ENCODE data around the gene CFAP92. TPM values are rescaled to one million over a fixed set of nuclear protein-coding genes. Genes with fewer than 3 reads are reported as not detected.
"Not testable (repeated sequence)": the region's sequence is repeated elsewhere in the genome, so short reads cannot be mapped to it uniquely, and the experiment has no call there.

The CFAP92 gene
- total RNA-seq, 1 donor: 7.5 TPM

GRCh38 chr3:128945041-128945877 is 48.6 kb downstream of the CFAP92 start:
- no peak for DNase-seq (ENCODE audit: low read depth in 2 of 3, low spot score in 2 of 3)

DNA sequence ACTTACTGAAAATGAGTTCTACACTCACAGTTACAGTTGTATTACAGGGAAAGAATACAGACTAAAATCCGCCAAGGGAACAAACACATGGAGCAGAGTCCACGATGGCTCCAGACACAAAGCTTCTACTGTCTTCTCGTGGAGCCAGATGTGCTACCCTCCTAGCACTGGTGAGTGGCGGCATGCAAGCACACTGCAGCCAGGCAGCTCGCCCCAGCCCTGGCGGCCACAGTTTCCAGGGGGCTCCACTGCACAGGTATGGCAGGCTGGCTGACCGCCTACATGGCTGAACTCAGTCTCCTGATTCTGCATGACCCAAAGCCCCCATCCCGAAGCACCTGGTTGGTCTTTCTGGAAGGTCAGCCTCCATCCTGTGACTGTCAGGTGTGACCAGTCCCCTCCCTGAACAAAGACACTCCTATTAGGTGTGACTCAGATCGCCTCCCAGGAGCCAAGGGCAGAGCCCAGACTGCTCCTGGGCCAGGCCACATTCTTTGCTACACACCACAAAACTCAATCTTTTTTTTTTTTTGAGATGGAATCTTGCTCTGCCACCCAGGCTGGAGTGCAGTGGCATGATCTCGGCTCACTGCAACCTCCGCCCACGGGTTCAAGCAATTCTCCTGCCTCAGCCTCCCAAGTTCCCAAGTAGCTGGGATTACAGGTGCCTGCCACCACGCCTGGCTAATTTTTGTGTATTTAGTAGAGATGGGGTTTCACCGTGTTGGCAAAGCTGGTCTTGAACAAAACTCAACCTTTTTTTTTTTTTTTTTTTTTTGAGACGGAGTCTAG is 51.5 kb downstream of the CFAP92 start:
- no peak for DNase-seq (ENCODE audit: low read depth in 2 of 3, low spot score in 2 of 3)

GRCh38 chr3:128940252-128940651 is 53.6 kb downstream of the CFAP92 start:
- DNase-seq (ENCODE audit: low read depth in 2 of 3, low spot score in 2 of 3): no peak

GRCh38 chr3:128936341-128936740 is 57.5 kb downstream of the CFAP92 start:
- DNase-seq (ENCODE audit: low read depth in 2 of 3, low spot score in 2 of 3): no peak

GRCh38 chr3:128935922-128936321 is 58.0 kb downstream of the CFAP92 start:
- DNase-seq (ENCODE audit: low read depth in 2 of 3, low spot score in 2 of 3): no peak

DNA sequence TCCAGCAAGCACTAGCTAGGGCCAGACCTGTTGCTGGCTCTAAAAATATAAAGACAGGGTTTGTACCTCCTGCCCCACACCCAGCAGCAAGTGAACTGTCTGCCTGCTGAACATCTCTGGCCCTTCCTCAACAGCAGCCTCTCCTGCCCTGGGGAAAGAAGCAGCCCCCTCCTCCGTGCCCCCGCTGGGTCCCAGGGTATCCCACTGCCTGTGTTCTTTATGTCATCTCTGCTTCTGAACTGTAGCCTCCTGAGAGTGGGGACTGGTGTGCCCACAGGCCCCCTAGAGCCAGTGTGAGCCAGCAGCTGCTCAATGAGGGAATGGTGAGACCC is 60.0 kb downstream of the CFAP92 start:
- no peak for DNase-seq (ENCODE audit: low read depth in 2 of 3, low spot score in 2 of 3)

- no peak for DNase-seq (ENCODE audit: low read depth in 2 of 3, low spot score in 2 of 3)
Observed at GRCh38 chr3:128933213-128933921, 60.5 kb downstream of the CFAP92 start.

- no peak for DNase-seq (ENCODE audit: low read depth in 2 of 3, low spot score in 2 of 3)
Observed at GRCh38 chr3:128932516-128933212, 61.2 kb downstream of the CFAP92 start.

DNA sequence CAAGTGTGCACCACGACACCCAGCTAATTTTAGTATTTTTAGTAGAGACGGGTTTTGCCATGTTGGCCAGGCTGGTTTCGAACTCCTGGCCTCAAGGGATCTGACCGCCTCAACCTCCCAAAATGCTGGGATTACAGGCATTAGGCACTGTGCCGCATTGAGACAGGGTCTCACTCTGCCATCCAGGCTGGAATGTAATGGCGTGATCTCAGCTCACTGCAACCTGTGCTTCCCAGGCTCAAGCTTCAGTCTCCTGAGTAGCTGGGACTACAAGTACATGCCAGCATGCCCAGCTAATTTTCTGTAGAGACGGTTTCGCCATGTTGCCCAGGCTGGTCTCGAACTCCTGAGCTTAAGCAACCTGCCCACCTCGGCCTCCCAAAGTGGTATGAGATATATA is 62.8 kb downstream of the CFAP92 start:
- DNase-seq (ENCODE audit: low read depth in 2 of 3, low spot score in 2 of 3): no peak

- no peak for DNase-seq (ENCODE audit: low read depth in 2 of 3, low spot score in 2 of 3)
Observed at GRCh38 chr3:128929364-128929763, 64.5 kb downstream of the CFAP92 start.

DNA sequence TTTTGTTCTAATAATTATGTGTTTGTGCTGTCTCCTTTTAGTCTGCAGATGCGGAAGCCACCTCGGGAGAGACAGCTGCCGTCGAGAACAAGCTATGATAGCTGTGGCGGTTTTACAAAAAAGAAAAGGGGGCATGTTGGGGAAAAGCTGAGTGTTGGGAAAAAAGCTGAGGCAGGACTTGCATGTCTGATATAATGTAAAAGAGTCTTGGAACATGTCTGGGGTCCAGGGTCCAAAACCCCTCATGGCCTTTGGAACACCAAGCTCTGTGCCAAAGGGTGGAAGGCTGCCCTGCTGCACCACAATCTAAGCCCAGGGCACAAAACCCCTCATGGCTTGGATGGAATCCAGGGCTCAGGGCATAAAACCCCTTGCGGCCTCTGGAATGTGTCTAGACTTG is 69.9 kb downstream of the CFAP92 start:
- not testable (repeated sequence) for DNase-seq (ENCODE audit: low read depth in 2 of 3, low spot score in 2 of 3)

GRCh38 chr3:128923576-128923975 is 70.3 kb downstream of the CFAP92 start:
- DNase-seq (ENCODE audit: low read depth in 2 of 3, low spot score in 2 of 3): peak in 2 of 3 donors; percentile 14 to 41

DNA sequence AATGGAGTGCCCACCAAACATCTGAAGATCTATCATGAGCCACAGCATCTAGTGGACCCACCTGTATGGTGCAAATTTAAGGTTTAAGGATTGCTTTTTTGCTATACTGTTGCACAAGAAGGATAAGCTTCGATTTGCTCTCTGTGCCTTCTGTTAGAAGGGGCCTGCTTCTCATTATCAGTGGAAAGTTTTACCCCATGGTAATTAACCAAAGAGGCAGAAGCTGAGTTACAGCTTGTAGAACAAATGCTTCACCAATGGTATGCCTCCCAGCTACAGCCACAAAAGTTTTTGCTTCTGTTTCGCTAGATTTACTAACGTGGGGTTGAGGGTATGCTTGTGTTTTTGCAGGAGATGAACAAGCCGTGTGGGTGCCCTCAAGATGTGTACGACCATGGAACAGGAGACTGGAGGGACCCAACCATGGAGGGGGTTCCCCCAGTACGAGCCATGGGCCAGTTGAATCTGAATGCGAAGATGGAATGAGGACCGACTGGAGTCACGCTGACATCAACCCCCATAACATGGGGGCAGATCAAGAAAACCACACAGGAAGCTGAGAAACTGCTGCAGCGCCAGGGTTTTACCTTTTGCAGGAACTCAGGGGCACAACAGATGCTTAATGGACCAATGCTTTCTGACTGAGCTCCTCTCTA is 70.9 kb downstream of the CFAP92 start:
- peak; percentile 16 to 69 (median 33) for DNase-seq (ENCODE audit: low read depth in 2 of 3, low spot score in 2 of 3)

GRCh38 chr3:128919988-128920387 is 73.9 kb downstream of the CFAP92 start:
- DNase-seq (ENCODE audit: low read depth in 2 of 3, low spot score in 2 of 3): no peak

DNA sequence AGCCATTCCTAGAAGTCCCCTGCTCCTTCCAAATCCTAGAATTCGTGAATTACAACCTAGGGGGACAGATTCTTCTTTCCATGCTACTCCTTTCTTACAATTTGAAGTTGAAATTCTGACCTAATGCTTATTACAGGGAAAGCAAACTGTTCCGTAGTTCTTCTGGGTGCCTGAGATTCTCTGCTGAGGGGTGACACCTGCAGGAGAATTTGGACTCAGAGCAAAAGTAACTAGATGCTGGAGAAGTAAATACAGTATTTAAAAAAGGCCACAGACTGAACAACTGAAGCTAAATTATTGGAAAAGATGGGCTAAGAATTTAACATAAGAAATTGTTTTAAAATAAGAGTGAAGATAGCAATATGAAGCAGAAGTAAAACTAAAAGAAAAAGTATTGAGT is 76.6 kb downstream of the CFAP92 start:
- peak in 2 of 3 donors; percentile 9 to 38 for DNase-seq (ENCODE audit: low read depth in 2 of 3, low spot score in 2 of 3)

DNA sequence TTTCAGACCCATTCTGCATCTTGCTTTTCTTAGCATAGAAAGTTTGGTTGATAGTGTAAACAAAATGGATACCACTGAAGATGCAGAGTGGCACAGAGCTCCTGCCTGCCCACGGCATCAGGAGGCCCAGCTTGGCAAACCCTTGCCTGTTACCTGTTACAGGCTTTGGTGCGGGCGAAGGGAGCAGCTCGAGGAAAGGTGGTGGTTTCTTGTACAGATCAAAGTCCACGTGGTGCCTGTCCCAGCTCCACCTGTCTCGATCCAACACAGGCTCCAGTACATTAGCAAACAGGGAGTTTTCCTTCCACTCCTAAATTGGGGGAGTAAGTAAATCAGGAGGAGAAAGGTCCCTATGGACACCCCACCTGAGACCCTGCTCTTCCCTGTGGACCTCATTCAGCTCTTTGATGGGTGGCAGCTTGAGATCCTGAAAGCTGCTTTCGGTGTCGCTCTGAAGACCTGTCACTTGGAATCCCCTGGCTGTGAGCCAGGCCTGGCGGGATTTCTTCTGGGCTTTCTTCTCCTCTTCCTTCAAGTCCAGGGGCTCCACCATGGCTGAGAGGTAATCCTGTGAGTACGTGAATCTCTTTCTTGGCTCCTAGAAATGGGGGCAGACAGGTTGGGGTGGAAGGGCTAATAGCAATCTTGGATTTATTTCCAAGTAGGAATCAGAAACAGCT is 78.8 kb downstream of the CFAP92 start:
- no peak for DNase-seq (ENCODE audit: low read depth in 2 of 3, low spot score in 2 of 3)

DNA sequence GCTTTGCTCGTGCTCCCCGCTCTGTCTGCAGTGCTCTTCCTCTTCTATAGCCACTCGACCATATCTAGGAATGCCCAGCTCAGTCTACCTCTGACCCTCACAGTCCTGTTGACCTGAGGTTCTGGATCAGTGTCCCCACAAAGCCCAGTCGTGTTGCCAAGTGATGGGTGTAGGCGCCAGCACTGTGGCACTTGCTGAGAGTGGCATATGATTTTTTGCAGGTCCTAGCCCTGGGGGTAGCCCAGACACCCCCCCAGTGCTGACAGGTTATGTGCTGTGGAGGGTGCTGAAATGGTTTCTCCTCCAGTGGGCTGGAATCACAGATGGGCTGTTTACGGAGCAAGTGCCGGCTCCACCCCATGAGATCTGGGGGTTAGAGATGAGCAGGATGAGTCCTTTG is 82.0 kb downstream of the CFAP92 start:
- DNase-seq (ENCODE audit: low read depth in 2 of 3, low spot score in 2 of 3): no peak

DNA sequence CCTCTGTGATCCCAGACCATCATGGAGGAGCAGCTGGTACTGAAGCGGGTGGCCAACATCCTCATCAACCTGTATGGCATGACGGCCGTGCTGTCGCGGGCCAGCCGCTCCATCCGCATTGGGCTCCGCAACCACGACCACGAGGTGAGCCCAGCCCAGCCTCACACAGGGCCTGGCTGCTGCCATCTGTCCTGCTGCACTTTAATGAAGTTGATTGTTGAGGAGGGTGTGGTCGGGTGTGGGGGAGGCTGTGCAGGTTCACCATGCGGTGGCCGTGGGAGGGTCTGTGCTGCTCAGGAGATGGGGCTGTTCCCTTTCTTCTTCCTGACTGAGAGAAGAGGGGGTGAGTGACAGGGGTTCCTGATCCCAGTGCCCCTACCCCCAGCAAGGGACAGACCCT is 83.9 kb downstream of the CFAP92 start:
- no peak for DNase-seq (ENCODE audit: low read depth in 2 of 3, low spot score in 2 of 3)

GRCh38 chr3:128908951-128909350 is 84.9 kb downstream of the CFAP92 start:
- no peak for DNase-seq (ENCODE audit: low read depth in 2 of 3, low spot score in 2 of 3)

Measured in hematopoietic multipotent progenitor cell (in vitro differentiated cells).